Measurements from ENCODE around the gene VAT1. TPM values are rescaled to one million over a fixed set of nuclear protein-coding genes. Genes with fewer than 3 reads are reported as not detected.

VAT1 gene
- total RNA-seq, 1 donor = 207 TPM

DNA sequence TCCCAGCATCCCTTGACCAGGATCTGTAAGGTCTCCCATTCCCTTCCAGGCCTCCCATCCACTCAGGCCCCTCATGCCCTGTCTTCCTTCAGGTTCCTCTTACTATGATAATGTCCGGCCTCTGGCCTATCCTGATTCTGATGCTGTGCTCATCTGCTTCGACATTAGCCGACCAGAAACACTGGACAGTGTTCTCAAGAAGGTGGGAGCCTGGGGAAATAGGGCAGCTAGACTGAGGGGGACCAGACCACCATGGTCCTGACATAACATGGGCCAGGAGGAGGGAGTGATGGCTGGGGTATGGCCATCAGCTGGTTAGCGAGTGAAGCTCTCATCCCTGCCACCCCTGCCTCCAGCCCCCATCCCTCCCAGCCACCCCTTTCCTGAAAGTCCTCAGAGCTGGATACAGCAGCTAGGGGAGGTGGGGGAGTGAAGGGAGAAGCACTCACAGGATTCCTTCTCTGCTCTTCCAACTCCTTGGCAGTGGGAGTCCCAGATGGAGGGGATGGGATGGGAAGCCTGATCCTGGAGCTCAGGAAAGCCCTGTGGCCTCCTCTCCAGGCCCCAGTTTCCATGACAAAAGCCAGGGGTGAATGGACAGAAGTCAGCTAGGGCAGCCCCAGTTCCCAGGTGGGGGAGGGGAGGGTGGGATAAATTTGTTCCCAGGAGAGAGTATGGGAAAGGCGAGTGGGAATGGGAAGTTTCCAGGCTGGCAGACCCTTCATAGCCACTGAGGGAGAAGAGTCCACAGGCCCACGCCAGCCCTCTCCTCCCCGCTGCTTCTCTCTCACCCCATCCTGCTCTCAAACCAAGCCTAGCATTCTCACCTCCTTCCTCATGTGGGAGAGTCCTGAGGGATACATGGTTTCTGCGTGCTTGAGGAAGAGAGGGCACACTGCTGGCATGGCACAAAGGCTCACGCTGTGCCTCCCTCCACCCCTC, 5.2 kb upstream of the VAT1 start:
- no peak for DNase-seq (ENCODE audit: low read depth)
- H3K4me3 ChIP-seq (ENCODE audit: low read depth, low read length) = no peak overlapping the region
- TF ChIP-seq, protein P1, sequence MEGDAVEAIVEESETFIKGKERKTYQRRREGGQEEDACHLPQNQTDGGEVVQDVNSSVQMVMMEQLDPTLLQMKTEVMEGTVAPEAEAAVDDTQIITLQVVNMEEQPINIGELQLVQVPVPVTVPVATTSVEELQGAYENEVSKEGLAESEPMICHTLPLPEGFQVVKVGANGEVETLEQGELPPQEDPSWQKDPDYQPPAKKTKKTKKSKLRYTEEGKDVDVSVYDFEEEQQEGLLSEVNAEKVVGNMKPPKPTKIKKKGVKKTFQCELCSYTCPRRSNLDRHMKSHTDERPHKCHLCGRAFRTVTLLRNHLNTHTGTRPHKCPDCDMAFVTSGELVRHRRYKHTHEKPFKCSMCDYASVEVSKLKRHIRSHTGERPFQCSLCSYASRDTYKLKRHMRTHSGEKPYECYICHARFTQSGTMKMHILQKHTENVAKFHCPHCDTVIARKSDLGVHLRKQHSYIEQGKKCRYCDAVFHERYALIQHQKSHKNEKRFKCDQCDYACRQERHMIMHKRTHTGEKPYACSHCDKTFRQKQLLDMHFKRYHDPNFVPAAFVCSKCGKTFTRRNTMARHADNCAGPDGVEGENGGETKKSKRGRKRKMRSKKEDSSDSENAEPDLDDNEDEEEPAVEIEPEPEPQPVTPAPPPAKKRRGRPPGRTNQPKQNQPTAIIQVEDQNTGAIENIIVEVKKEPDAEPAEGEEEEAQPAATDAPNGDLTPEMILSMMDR (IDR thresholded peaks at IDR 0.05; ENCODE audit: insufficient read depth, low read depth, low read length) = no peak

DNA sequence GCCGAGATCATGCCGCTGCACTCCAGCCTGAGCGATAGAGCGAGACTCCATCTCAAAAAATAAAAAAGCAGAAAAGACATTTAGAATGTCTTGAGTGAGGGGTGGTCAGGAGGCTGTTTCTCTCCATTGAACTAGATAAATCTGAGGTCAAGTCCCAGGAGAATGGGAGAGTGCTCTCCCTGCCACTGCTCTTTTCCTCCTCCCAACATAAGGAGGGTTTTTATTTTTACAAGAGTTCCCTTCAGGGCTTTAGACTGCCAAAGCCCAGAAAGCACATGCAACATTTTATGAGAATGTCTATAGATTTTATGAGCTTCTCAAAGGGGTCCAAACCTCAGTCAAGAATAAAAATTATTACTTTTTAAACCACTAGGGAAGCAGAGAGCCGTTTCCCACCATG, 4.4 kb upstream of the VAT1 start:
- TF ChIP-seq, protein P1 (IDR thresholded peaks at IDR 0.05; ENCODE audit: insufficient read depth, low read depth, low read length) = no peak
- no peak overlapping the region for H3K4me3 ChIP-seq (ENCODE audit: low read depth, low read length)
- DNase-seq (ENCODE audit: low read depth) = peak; percentile 28

DNA sequence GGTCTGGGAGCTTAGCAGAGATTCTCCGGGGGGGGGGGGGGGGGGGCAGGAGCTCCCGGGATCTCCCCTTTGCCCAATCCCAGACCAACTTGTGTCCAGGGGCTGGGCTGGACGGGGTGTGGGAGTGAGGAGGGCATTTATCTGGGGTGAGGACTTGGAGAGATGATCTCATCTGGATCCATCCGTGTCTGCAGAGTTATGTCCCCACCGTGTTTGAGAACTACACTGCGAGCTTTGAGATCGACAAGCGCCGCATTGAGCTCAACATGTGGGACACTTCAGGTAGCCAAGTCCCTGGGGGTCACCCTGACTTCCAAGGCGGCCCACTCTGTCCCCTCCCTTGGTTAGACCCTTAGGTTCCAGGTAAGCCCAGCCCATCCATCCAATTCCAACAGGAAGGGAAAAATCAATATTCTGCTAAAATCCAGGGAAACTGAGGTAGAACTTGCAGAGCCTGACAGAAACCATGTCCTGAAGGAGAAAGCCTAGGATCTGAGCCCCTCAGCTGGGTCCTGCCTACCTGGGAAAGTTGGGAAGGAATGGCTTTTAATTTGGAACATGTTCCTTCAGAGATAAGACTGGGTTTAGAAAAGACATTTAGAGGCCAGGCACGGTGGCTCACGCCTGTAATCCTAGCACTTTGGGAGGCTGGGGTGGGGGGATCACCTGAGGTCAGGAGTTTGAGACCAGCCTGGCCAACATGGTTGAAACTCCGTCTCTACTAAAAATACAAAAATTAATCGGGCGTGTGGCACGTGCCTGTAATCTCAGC, 3.8 kb upstream of the VAT1 start:
- DNase-seq (ENCODE audit: low read depth) = no peak
- H3K4me3 ChIP-seq (ENCODE audit: low read depth, low read length) = no peak overlapping the region
- TF ChIP-seq, protein P1 (IDR thresholded peaks at IDR 0.05; ENCODE audit: insufficient read depth, low read depth, low read length) = no peak

DNA sequence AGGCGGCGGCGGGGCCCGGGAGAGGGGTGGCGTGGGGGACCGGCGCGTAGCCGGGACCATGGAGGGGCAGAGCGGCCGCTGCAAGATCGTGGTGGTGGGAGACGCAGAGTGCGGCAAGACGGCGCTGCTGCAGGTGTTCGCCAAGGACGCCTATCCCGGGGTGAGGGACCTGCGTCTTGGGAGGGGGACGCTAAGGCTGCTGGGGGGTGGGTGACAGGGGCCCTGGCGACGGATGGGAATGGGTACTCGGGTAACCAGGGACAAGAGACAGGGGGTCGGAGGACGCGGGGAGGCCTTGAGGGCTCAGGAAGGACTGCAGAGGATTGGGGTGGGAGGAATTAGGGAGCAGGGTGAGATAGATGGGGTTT, 3.1 kb upstream of the VAT1 start:
- peak overlapping the region; percentile 49 for H3K4me3 ChIP-seq (ENCODE audit: low read depth, low read length)
- DNase-seq (ENCODE audit: low read depth) = no peak
- TF ChIP-seq, protein P1 (IDR thresholded peaks at IDR 0.05; ENCODE audit: insufficient read depth, low read depth, low read length) = no peak

DNA sequence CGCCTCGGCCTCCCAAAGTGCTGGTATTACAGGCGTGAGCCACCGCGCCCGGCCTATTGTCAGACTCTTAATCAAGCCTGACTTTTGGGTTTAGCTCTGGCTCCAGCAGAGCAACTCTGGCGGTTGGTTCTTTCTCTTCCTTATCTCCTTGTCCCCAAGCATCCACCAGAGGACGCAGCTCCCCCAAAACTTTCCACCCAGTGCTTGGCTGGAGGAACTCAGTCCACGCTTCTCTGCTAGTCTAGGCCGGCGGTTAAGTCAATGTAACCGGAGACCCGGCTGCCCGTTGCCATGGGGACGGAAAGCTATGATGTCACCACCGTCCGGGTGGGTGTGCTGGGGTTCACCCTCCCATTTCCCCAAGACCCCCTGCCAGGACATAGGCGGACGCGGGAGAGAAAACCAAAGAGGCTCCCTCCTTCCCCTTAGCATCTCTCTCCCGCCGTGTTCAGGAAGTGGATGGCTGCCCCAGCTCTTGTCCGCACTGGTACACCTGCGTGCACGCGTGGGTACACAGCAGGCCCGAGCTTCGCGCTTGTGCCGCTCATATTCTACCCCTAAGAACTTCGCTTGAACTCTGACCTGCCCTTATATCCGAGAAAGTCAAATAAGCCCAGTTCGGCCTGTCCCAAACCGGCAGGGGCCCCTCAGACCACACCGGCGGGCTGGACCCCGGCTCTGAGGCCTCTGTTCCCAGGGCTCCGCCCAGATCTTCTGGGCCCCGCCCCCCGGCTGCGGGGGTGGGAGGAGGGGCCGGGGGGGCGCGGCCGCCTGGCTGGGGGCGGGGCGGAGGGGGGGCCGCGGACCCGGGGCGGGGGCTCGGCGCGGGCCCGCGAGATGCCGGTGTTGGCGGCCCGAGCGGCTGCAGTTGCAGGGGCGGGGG, 2.5 kb upstream of the VAT1 start, which contains the start of gene RND2:
RND2 (plus strand) TSS at position 825 of the 883 bp plus-strand sequence. CDS start 117 bp downstream, outside the sequence.
- TF ChIP-seq, protein P1 (IDR thresholded peaks at IDR 0.05; ENCODE audit: insufficient read depth, low read depth, low read length) = peak; percentile 82
- DNase-seq (ENCODE audit: low read depth) = peak; percentile 96
- H3K4me3 ChIP-seq (ENCODE audit: low read depth, low read length) = peak within 1 kb of the TSS; percentile 66

All from fibroblast of villous mesenchyme (primary cell).